ENCODE measurements around the gene FLOT1. TPM values are rescaled to one million over a fixed set of nuclear protein-coding genes. Genes with fewer than 3 reads are reported as not detected.

The FLOT1 gene
- total and polyA plus RNA-seq, 2 of the 4 experiments (the other 2 are of a cell fraction) = 96.2 to 162 TPM

DNA sequence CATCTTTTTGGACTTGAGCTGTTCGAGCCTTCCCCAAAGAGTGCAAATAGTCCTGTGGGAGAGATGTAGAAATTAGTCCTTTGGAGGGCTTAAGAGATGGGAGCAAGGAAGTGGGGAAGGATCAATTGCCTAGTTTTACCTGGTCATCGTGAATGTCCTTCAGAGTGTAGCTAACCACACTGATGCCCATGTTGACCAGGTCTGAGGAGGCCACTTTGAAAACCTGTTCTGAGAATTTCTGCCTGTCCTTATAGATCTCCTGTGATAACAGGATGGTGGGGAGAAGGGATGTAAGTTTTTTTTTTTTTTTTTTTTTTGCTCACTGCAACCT is 2.0 kb downstream of the FLOT1 start:
- Histone ChIP-seq H4K20me1 (ENCODE audit: insufficient read depth, low read length) (peaks cover 21% of the 10 kb centered on the region), H3K23ac (ENCODE audit: low read depth, low read length) (peak overlapping the region; percentile 35), H3K4ac (ENCODE audit: low read depth, low read length) (peak overlapping the region; percentile 72), H2BK5ac (ENCODE audit: low read depth, low read length, poor library complexity, severe bottlenecking) (peak overlapping the region; percentile 38), H4K91ac (ENCODE audit: insufficient read depth, low read depth, low read length) (no peak overlapping the region), H3K56ac (ENCODE audit: extremely low read depth, insufficient read depth, low read length) (no peak overlapping the region), H2AK9ac (replicated peaks; ENCODE audit: low read depth, low read length, poor library complexity) (no peak overlapping the region), H3K79me1 (ENCODE audit: low read depth in 1 of 2, low read length in 2 of 2) (peaks cover 37 to 81% of the 10 kb centered on the region in 2 experiments), H3K27me3 (ENCODE audit: control insufficient read depth, insufficient read depth, low read length) (no peaks in the 10 kb centered on the region), H2BK20ac (ENCODE audit: low read depth, low read length) (peak overlapping the region; percentile 20; the same call in 1 of the 2 replicates), H3K18ac (ENCODE audit: low read depth, low read length) (no peak overlapping the region), H2BK120ac (ENCODE audit: low read depth, low read length) (no peak overlapping the region), H3K14ac (replicated peaks; ENCODE audit: low read depth, low read length) (0 out of 2 replicates have a peak overlapping the region, but pooled peaks have one; percentile 44), H3K4me1 (ENCODE audit: control insufficient read depth, insufficient read depth, low read length) (peaks cover 15% of the 10 kb centered on the region), H3K9me3 (ENCODE audit: control insufficient read depth, insufficient read depth, low read length) (no peaks in the 10 kb centered on the region), H3K4me3 (ENCODE audit: insufficient read depth, low read depth, low read length) (no peak overlapping the region), H4K5ac (ENCODE audit: low read depth, low read length) (no peak overlapping the region), H3K9me1 (ENCODE audit: insufficient read depth, low read length) (peaks cover 13% of the 10 kb centered on the region), H4K8ac (ENCODE audit: low read depth in 2 of 2, low read length in 2 of 2) (no peak overlapping the region; a peak in 1 of 4 replicates), H3K9ac (ENCODE audit: low read depth, low read length) (peak overlapping the region; percentile 3; the same call in 1 of the 2 replicates), H2AK5ac (ENCODE audit: low read depth, low read length) (peak overlapping the region; percentile 85; the same call in 1 of the 2 replicates), H2AFZ (replicated peaks; ENCODE audit: low read length, poor library complexity) (no peak overlapping the region), H3K27ac (ENCODE audit: insufficient read depth, low read length) (no peak overlapping the region; the same call in 1 of the 2 replicates), H2BK15ac (ENCODE audit: low read depth, low read length) (no peak overlapping the region), H3K4me2 (ENCODE audit: low read depth, low read length) (no peak overlapping the region), H3K36me3 (ENCODE audit: control insufficient read depth, insufficient read depth, low read length) (peaks cover 59% of the 10 kb centered on the region)
- no CpG with 5 or more reads among the region's 2 CpGs for WGBS, 2 experiments (ENCODE audit: extremely low coverage in 2 of 2, insufficient read length in 1 of 2)
- CTCF ChIA-PET = no interaction called here
- in situ Hi-C loops (cut with MboI; ENCODE audit: low sequenced_read_pairs) (loop anchor here (5.0 kb wide), 3 partner anchors 42 to 337 kb away; no protein-coding TSS in a partner anchor), dilution Hi-C loops (cut with HindIII; ENCODE audit: low sequenced_read_pairs, unreplicated experiment) (no loop called here), intact Hi-C loops (cut with micrococcal nuclease) (loop anchor here (5.0 kb wide), 2 partner anchors 332 to 347 kb away; no protein-coding TSS in a partner anchor)
- BruUV-seq (replicated peaks) = no TSS peak
- POLR2A ChIA-PET (ENCODE audit: unreplicated experiment) = interaction anchor here (0.6 to 1.8 kb wide), 3 partner anchors 8 to 41 kb away, joined by 4 to 8 read pairs (median 7); no protein-coding TSS in a partner anchor
- ATAC-seq (ENCODE audit: low read depth) (no peak), DNase-seq (peak; percentile 31)
- TF ChIP-seq POLR2A (IDR thresholded peaks at IDR 0.05; ENCODE audit: low read depth, low read length) (peak; percentile 66), SMC3 (IDR thresholded peaks at IDR 0.05; ENCODE audit: low read depth, low read length) (no peak)
